ENCODE data around the gene ELN.

DNA sequence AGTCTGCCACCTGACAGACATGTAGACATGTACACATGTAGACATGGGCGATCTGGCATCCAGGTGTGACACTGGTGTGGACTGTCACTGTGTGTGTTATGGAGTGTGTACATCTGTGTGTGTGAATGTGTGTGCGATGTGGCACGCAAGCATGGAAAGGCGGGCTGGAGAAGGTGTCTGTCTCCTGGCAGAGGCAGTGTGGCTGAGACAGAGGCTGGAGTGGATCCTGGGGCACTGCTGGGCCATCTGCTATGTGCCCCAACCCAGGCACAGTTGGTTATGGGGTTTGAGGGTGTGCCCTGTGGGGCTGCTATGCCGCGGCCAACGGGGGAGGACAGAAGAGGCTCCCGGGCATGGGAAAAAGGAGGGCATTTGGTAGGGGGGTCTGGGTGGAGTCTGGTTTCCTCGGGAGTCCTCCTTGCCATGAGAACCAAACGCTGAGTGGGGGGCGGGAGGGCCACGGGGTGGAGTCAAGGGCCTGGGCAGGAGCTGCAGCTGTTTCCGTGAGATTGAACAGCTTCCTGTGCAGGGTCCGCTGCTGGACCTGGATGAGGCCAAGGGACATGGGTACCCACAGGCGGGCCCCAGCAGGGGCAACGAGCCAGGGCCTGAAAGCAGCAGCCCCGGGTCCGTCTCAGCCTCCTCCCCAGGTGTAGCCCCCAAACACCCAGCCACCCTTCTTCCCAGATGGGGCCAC lies 1.3 kb downstream of the ELN start:
- TF ChIP-seq, protein P1, sequence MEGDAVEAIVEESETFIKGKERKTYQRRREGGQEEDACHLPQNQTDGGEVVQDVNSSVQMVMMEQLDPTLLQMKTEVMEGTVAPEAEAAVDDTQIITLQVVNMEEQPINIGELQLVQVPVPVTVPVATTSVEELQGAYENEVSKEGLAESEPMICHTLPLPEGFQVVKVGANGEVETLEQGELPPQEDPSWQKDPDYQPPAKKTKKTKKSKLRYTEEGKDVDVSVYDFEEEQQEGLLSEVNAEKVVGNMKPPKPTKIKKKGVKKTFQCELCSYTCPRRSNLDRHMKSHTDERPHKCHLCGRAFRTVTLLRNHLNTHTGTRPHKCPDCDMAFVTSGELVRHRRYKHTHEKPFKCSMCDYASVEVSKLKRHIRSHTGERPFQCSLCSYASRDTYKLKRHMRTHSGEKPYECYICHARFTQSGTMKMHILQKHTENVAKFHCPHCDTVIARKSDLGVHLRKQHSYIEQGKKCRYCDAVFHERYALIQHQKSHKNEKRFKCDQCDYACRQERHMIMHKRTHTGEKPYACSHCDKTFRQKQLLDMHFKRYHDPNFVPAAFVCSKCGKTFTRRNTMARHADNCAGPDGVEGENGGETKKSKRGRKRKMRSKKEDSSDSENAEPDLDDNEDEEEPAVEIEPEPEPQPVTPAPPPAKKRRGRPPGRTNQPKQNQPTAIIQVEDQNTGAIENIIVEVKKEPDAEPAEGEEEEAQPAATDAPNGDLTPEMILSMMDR (conservative IDR thresholded peaks at IDR 0.05; ENCODE audit: low read depth, low read length), result no peak
- no peak for TF ChIP-seq CEBPB (IDR thresholded peaks at IDR 0.05; ENCODE audit: low read depth, low read length)
- TF ChIP-seq SMC3 (IDR thresholded peaks at IDR 0.05; ENCODE audit: low read depth, low read length), result no peak
- no peak for TF ChIP-seq POLR2A (IDR thresholded peaks at IDR 0.05; ENCODE audit: low read depth, low read length)
- TF ChIP-seq, protein P2, sequence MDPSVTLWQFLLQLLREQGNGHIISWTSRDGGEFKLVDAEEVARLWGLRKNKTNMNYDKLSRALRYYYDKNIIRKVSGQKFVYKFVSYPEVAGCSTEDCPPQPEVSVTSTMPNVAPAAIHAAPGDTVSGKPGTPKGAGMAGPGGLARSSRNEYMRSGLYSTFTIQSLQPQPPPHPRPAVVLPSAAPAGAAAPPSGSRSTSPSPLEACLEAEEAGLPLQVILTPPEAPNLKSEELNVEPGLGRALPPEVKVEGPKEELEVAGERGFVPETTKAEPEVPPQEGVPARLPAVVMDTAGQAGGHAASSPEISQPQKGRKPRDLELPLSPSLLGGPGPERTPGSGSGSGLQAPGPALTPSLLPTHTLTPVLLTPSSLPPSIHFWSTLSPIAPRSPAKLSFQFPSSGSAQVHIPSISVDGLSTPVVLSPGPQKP (IDR thresholded peaks at IDR 0.05; ENCODE audit: borderline replicate concordance, low read depth, low read length), result no peak
- no peak for TF ChIP-seq FOS (IDR thresholded peaks at IDR 0.05; ENCODE audit: low read depth, low read length)
- TF ChIP-seq RAD21 (IDR thresholded peaks at IDR 0.05; ENCODE audit: low read length), result no peak

All from IMR-90 (cell line).